HG03432 (cell line): Measurements from ENCODE around the gene TRMU.

ENCODE experiments used
- ATAC-seq: cut with Tn5 transposase; IDR thresholded peaks from one replicate; pipeline ENCODE4 v1.9.1; 2021; ENCODE audit warnings: mild to moderate bottlenecking, moderate library complexity; ENCODE audit not compliant: unreplicated experiment

Gene TRMU

DNA sequence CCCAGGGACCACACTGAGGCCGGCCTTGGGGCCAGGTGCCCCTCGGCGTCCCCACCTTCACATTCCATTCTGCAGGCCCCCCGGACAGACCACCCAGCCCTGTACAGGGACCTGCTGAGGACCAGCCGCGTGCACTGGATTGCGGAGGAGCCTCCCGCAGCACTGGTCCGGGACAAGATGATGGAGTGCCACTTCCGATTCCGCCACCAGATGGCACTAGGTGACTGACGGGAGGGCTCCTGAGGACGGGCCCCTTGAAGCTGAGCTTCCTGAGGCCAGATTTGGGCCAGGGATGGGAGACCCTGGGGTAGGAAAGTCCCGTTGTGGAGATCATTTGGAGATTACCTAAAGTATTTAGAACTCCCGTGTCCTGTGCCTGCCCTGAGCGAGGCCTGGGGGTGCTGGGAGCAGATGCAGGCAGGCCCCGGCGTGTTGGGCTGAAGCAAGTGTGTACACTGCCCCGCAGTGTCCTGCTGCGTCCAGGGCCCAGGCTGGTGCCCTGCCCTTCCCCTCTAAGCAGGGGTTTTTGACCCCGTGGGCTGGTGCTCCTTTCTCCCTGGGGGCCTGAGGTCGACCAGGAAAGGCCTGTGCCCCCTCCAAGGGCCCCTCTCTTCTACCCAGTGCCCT is 20.0 kb downstream of the TRMU start:
- no peak for ATAC-seq

DNA sequence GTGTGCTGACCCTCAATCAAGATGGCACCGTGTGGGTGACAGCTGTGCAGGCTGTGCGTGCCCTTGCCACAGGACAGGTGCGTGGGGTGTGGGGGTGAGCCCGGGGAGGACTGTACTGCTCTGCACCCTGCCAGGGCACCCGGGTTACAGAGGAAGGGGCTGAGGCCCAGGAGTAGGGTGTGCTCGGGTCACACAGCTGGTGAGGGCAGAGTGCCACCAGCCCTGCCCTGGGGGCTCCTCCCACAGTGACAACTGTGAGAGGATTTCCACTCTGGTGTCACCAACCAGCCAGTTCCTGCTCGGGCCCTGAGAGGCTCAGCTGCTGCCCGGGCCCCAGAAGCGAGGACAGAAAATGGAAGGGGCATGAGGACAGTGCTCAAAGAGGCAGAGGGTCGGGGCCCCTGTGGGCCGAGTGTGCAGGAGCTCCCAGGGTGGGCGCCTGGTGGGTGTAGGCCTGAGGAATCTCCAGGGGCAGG is 20.5 kb downstream of the TRMU start:
- no peak for ATAC-seq

DNA sequence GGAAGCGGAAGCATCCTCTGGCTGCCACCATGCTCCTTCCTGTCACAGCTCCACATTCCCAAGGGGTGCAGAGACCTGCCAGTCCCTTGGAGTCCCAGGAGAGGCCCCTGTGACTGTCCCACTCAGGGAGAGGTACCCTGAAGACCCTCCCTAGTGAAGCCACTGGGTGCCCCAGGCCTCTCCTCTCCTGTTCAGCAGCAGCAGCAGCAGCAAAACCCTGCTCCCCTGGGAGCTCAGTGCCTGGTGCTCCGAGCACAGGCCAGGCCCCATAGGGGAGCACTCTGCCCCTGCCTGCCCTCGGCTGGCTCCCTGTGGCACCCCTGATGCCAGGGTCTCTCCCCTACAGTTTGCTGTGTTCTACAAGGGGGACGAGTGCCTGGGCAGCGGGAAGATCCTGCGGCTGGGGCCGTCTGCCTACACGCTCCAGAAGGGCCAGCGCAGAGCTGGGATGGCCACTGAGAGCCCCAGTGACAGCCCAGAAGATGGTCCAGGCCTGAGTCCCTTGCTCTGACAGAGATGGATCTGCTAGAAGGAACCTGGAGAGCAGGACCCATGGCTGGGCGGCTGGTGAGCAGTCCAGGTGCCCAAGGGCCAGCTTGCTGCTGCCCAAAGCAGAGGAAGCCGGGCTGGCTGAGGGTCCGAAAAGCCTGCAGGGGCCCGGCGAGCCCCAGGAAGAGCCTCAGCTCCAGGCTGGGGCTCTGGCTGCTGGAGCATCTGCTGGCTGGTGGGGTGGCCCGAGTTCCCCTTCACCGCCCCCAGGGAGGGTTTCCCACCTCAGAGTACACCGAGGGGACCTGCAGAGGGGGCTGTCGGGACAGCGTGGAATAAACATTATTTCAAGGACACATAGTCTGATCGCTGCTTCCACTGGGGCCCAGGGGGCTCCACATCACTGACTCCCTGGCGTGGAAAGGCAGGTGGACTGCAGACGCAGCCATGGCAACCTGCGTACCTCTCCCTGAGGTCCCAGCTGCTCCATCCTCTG is 21.3 kb downstream of the TRMU start:
- no peak for ATAC-seq

DNA sequence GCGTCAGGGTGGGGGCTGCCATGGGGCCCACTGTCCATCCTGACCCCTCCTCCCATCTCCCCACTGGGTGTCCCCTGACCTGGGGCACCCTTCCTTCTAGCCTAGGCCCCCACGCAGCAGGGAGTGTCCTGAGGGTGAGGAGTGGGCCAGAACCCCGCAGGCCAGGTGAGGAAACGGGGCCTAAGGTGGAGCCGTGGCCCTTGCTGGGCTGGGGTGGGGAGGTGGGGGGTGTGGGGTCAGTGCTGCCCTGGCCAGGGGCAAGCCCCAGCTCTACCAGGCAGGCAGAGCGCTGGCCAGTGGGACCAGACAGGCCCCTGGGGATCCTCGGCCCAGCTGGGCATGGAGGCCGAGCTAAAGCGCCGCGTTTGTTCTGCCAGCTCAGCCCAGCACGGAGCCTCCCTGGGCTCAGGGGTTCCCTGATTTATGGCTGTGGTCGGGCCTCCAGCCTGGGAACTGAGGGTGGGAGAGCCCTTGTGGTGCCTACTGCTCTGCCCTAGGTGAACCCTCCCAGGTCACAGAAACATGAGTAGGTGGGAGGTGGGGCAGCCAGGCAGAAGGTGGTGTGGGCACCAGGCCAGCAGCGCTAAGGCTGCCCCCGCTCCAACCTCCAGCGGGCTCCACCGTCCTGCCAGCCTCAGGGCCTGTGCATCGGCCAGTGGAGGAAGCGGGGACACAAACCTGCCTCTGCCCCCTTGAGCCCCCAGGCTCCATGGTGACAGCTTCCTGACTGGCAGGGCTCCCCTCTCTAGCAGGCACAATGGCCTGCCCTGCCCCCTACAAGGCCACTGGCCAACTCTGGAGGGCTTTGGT is 22.4 kb downstream of the TRMU start:
- no peak for ATAC-seq

DNA sequence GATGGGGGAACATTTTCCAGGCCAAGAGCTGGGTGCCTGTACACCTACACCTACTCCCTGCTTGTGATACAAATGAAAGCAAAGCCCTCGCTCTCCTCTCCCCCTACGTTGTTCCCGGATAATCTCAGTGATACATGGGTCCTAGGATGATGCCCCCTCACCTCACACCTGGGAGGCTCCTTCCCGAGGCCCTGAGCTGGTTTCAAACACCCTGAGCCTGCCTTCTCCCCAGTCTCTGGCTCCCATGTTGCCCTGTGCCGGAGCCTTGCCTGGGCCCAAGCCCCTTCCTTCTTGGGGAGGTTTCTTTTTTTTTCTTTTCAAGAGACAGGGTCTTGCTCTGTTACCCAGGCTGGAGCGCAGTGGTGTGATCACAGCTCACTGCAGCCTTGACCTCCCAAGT is 23.3 kb downstream of the TRMU start:
- ATAC-seq, result no peak

DNA sequence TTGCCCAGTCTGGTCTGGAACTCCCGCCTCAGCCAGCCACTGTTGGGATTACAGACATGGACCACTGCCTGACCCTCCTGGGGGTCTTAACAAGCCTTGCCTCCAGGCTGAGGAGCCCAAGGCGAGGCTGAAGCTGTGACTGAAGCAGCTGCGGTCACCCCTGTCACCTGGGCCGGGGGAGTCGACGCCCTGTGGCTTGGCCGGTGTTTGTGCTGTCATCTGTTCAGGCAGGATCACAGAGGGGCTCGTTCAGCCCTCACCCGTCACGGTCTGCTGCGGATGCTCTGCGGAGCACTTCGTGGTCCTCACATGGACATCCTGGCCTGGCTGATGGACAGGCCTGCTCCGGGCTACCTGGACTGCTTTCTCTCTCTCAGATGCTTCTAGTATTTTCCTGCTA is 23.8 kb downstream of the TRMU start:
- ATAC-seq, result no peak

DNA sequence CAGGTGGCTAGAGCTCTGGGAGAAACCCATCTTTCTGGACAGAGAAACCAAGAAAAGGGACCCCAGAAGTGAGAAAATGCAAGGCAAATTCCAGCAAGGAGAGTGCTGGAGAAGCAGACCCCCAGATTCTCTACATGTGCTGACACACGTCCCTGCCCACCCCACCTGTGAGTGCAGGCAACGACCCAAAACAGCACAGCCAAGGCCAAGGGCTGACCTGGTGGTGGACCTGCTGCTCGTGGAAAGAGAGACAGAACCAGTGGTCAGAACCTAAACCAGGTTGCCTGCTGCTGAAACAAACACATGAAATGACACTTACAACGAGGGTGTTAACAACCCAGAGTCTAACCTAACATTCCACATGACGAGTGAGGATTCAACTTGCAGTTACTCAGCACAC is 24.6 kb downstream of the TRMU start:
- ATAC-seq, result no peak

DNA sequence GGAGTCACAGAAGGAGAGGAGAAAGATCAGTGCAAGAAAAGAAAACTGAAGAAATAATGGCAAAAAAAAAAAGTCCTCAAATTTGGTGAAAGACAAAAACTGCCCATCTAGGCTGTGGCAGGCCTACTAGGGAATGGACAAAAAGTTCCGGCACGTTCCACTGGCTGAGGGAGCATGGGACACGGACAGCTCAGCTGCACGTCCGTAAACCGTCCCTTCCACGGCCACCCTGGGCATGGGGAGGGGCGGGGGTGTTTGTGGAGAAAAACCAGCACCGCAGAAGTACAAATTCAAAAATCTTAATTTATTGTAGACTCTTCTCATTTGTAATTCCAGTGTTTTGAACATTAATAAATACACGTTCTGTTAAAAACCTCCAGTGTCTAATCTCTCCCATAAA is 25.4 kb downstream of the TRMU start:
- ATAC-seq, result no peak

DNA sequence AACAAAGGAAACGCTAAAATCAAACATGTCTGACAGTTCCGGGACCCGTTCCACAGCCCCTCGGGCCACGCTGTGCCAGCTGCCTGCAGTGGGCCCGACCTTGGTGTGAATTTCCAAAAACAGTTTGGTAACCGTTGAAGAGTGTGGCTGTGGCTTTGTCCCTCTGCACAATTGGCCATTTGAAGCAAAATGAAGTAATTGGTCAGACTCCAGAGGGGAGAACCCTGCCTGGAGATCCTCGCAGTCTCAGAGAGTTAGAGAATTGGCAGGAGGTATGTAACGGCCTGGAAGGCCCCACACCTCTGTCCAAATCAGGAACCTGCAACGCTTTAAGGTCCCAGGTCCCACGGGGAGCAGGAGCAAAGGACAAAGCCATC is 26.3 kb downstream of the TRMU start:
- ATAC-seq, result no peak

DNA sequence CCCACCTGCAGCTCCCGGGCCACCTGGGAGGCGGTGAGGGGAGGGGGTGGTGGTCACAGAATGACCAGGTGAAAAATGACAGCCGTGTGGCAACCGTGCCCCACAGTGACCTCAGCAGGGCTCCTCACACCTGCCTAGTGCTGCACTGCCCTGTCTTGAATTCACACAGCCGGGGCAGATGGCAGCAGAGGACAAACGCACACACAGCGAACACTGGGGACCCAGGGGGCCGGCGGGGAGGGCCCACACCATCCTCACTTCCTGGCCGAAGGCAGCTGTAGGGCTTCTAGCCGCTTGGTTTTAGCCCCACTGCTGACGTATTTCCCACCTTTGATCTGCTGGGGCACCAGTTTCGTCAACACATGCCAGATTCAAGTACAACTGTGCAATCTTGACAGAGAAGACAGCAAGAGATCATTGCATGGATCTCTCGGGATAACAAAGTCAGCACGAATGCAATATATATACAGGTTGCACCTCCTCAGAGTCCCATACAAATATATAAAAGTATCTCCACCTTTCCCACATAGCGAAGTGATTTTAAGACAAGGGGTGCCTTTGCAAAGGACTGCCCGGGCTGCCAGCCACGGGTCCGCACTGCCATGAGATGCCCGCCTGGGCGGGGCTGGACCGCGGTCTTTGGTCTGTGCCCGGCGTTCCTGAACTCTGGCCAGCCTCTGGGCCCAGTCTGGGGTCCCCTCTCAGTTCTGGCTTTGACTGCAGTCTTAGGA is 26.9 kb downstream of the TRMU start:
- no peak for ATAC-seq

DNA sequence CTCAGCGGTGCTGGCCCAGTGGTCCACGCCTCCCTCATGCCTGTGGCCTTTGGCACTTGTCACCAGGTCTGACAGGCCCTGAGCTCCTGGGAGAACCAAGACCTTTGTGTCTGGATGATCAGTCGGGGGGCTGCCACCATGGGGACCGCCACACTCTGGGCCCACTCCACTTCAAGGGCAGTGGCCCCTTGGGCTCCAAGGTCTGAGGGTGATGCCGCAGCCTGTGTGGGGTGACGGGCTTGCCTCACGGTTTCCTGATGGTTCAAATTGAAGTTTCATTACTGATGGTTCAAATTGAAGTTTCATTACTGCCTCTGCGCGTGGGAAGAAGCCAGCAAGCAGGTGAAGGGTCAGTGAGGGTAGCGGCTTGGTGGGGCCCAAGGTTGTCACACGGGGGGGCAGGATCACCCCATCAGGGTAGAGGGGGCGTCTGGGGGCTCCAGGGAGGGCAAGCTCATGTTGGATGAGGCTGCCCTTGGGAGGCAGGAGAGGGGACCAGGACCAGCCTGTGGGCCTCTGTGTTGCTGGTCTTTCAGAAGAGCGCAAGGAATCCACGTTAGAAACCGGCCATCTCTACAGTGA is 27.5 kb downstream of the TRMU start:
- no peak for ATAC-seq

DNA sequence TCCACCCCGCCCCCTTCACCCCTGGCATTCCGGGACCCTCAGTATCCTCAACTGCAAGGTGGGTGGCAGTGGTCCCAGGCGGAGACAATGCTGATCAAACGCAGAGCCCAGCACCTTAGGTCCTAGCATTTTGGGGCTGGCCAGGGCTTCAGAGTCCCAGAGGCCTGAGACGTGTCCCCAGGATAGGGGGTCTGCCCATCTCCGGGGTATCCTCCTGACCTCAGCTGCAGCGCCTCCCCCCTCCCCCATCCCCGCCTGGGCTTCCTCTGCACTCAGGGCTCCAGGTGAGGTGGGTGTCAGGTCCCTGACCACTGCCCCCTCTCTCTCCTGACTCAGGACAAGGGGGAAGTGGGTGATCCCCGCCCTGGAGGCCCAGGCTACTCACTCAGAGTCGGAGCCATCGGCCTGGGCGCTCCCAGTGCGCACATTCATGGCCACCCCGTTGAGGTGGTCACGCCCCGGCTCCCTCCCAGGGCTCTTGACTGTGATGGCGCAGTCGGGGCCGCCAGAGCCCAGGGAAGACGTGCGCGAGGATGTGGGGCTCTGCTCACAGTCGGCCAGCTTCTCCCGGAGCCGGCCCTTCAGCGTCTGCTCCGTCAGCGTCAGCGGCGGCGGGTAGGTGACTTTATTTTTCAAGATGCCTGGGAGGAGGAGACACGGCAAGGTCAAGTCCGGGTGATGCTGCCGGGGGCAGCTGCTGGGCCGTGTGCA is 28.3 kb downstream of the TRMU start:
- no peak for ATAC-seq

DNA sequence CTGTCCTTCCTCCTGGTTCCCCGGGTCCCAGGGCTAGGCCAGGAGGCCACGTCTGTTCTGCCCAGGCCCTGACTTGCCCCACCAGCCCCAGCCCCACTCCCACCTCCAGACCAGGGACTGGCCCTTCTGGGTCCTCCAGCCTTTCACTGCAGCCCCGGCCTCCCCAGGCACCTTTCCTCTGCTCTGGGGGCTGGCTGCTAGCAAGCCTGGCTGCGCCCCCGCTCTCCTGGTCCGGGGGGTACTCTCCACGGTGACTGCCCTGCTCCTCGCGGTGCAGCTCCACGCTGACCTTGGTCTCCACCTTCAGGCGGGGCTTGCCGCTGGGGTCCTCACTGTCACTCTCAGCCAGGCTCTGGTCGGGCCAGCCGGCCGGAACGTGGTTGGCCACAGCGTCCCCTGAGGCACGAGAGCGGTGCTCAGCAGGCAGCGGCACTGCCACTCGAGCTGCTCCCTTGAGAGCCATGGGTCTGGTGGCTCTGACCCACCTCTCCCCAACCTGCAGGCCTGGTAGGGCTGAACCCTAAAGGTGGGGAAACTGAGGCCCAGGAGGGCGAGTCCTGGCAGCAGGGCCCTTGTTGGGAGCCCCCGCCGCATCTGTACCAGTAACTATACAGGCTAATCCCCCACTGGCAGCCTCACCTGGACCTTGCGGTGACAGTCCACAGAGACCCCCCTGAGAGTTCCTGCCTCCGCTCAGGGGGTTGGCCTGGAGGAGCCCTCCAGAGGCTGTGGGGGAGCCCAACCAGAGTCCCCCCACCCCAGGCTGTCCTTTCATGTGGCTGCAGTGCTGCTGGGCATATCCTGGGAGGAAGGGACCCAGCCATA is 29.0 kb downstream of the TRMU start:
- ATAC-seq, result no peak

DNA sequence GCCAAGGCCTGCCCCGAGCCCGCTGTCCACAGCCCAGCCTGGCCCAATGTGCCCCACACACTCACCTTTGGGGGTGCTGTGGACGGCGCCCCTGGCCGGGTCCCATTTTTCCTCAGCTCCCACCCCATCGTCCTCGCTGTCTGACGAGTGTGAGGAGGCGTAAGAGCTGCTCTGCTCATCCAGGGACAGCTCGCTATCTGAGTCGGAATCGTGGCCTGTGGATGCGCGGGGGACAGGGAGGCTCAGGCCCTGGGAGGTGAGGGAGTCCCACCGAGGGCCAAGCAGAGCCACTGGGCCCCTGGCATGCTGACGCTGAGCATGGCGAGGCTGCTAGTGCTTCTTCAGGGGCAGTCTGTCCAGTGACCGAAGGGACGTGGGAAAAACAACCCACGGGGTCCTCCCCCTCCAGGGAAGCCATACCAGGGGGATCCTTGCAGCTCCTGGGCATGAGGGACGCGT is 29.7 kb downstream of the TRMU start:
- no peak for ATAC-seq

DNA sequence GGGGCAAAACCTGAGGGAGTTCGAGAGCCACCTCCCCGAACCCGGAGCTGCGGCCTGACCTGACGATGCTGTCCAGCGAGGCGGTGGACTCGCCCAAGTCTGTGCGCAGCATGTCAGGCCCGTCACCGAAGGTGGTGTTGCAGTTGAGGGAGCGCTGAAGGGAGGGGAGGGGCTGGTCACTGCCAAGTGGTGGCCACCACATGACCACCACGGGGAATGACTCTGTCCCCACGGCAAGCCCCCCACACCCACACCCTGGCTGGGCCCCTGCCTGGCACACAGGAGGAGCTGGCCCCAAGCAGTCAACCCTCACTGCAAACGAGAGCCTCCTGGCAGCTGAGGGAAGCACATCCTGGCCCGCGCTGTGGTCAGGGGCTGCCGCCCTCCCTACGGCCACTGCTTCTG is 30.8 kb downstream of the TRMU start:
- no peak for ATAC-seq

DNA sequence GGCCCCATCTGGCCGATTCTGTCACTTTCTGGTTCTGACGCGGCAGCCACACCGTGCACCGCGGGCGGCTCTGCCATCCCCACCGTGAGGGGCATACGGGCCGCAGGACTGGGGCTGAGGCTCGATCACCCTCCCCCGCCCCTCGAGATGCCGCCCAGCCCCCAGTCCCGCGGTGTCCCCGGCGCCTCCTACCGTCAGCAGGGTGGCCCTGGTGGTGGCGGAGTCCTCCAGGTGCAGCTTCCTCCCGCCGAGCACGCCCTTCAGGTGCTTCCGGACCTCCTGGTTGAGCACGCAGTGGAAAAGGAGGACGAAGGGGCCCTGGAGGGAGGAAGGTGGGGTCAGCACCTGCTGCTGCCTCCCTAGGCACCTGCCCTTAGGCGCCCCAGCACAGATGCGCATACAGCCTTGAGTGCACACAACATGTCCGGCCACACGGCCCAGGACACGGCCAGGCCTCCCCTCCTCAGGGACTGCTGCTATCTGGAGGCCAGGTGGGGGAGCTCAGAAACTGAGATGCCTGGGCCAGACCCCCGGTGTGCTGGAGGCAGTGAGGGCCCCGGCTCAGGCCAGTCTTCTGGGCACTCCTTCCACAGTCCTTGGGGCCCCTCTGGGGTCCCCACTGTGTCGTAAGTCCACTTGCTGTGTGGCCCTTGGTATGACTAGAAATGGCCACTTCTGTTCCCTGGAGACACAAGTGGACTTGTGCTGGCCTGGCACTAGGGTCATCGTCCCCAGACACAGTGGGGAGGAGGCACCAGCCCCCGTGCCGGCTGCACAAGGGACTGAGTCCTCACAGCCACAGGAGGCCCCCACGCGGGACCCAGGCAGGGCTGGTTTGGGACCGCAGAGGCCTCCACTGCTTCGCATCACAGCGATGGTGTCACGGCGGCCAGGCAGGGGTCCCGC is 31.5 kb downstream of the TRMU start:
- ATAC-seq, result no peak

DNA sequence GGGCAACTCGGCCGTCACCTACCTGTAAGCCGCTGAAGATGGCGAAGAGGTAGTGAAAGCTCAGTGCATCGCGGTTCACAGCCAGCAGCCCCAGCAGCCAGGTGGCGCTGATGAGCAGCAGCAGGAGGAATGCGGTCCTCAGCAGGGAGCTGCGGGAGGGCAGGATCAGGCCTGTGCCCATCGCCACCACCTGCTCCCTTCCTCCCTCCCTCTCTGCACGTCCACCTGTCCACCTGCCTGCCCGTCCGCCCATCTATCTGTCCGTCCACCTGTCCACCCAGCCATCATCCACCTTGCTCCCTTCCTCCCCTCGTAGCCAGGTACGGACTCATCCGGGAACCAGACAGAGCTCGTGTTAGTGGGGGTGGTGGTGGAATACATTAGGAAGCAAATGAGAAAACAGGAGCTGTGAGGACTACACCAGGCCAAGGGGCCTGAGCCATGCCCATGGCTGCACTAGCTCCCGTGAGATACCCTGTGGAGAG is 32.2 kb downstream of the TRMU start:
- no peak for ATAC-seq

DNA sequence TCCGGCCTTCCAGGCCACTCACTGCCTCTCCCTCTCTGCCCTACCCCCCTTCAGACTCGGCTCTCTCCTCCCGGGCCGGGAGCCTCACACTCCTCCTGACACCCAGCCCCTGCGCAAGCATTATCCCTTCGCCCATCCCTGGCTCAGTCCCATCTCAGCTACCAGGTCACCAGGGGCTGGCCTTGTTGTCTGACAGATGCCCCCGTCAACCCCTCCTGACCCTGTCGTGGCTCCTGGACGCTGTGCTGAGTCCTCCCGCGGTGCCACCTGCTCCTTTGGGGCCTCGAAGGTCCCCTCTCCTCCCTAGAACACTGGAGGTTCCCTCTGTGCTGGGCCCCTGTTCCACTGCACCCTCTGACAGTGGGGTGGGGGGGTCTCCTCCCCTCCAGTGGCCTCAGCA is 32.9 kb downstream of the TRMU start:
- ATAC-seq, result no peak
